Stimulated activated CD8-positive, alpha-beta memory T cell treated with anti-CD3 and anti-CD28 coated beads, Interleukin-7, amount 100 ng/mL, for 1 hour (primary cell): ENCODE data around the gene CIBAR2.
"Not testable (repeated sequence)": the region's sequence is repeated elsewhere in the genome, so short reads cannot be mapped to it uniquely, and the experiment has no call there.

Experiments used
- DNase-seq, 2 donors: peaks; one replicate each; pipeline ENCODE4 v3.0.0-alpha.2; 2020; ENCODE audit warnings: low read depth in 2 of 2

CIBAR2 gene

GRCh38 chr16:85128079-85128837 lies 16.0 kb upstream of the CIBAR2 start:
- DNase-seq = no peak

- no peak for DNase-seq
These were observed 15.1 kb upstream of the CIBAR2 start for GRCh38 chr16:85127379-85127723.

GRCh38 chr16:85126705-85127378 lies 14.6 kb upstream of the CIBAR2 start:
- no peak for DNase-seq

- no peak for DNase-seq
These were observed 14.1 kb upstream of the CIBAR2 start for GRCh38 chr16:85126394-85126704.

GRCh38 chr16:85125570-85126393 lies 13.5 kb upstream of the CIBAR2 start:
- no peak for DNase-seq

- DNase-seq = no peak
These were observed 12.5 kb upstream of the CIBAR2 start for GRCh38 chr16:85124636-85125346.

- DNase-seq = no peak
These were observed 11.8 kb upstream of the CIBAR2 start for GRCh38 chr16:85123891-85124635.

- DNase-seq = not testable (repeated sequence)
These were observed 11.2 kb upstream of the CIBAR2 start for GRCh38 chr16:85123441-85123840.

- no peak for DNase-seq
These were observed 7.7 kb upstream of the CIBAR2 start for GRCh38 chr16:85120006-85120340.

- no peak for DNase-seq
These were observed 5.1 kb upstream of the CIBAR2 start for GRCh38 chr16:85117418-85117817.

- peak; percentile 59 to 68 for DNase-seq
These were observed 2.8 kb upstream of the CIBAR2 start for GRCh38 chr16:85114909-85115567.

- DNase-seq = no peak
These were observed 1.6 kb upstream of the CIBAR2 start for GRCh38 chr16:85113913-85114312.

- no peak for DNase-seq
These were observed 979 bp upstream of the CIBAR2 start for GRCh38 chr16:85113168-85113733.

- no peak for DNase-seq
These were observed 1.1 kb downstream of the CIBAR2 start for GRCh38 chr16:85111184-85111583.

- no peak for DNase-seq
These were observed 2.2 kb downstream of the CIBAR2 start for GRCh38 chr16:85110105-85110504.

GRCh38 chr16:85107532-85107931 lies 4.7 kb downstream of the CIBAR2 start:
- DNase-seq = no peak

- no peak for DNase-seq
These were observed 5.2 kb downstream of the CIBAR2 start for GRCh38 chr16:85107083-85107482.

- DNase-seq = no peak
These were observed 6.8 kb downstream of the CIBAR2 start for GRCh38 chr16:85105475-85105874.

GRCh38 chr16:85104821-85105391 lies 7.4 kb downstream of the CIBAR2 start:
- no peak for DNase-seq

GRCh38 chr16:85104147-85104546 lies 8.1 kb downstream of the CIBAR2 start:
- DNase-seq = no peak
